ENCODE results near the gene LRG1. TPM values are rescaled to one million over a fixed set of nuclear protein-coding genes. Genes with fewer than 3 reads are reported as not detected.

The LRG1 gene
- total and polyA plus RNA-seq, 4 donors = 57.8 to 1,122 (median 661) TPM

- DNase-seq (ENCODE audit: low spot score) = no peak
- TF ChIP-seq HNF4G (IDR thresholded peaks at IDR 0.05) = no peak
- TF ChIP-seq RXRA (IDR thresholded peaks at IDR 0.05) = no peak
- no peak for TF ChIP-seq FOXA2 (IDR thresholded peaks at IDR 0.05)
- H3K4me3 ChIP-seq (ENCODE audit: low read depth in 1 of 3, low read length in 3 of 3) = no peak overlapping the region
- H3K27me3 ChIP-seq (ENCODE audit: control insufficient read depth in 4 of 4, insufficient read depth in 4 of 4, low read length in 3 of 4) = peaks cover 0 to 5% (median 2%) of the 10 kb centered on the region in 4 donors
- no peak overlapping the region for H3K27ac ChIP-seq (ENCODE audit: low read depth in 1 of 2, low read length in 2 of 2)
- no peaks in the 10 kb centered on the region for H3K36me3 ChIP-seq (ENCODE audit: control insufficient read depth in 4 of 4, insufficient read depth in 3 of 4, low read depth in 1 of 4, low read length in 3 of 4)
- WGBS = 72% methylated on average over 11 of the region's 11 CpGs
- no peaks in the 10 kb centered on the region for H3K9me3 ChIP-seq (ENCODE audit: control insufficient read depth in 4 of 4, low read length in 3 of 4)
- no peak overlapping the region for H3K9ac ChIP-seq (ENCODE audit: low read depth in 1 of 2, low read length in 2 of 2)
- peaks cover 0 to 4% (median 3%) of the 10 kb centered on the region in 4 donors for H3K4me1 ChIP-seq (ENCODE audit: control insufficient read depth in 4 of 4, insufficient read depth in 4 of 4, low read length in 3 of 4)
These were observed 38.9 kb upstream of the LRG1 start for GRCh38 chr19:4578552-4579248.

- 83% methylated on average over 5 of the region's 5 CpGs for WGBS
- Histone ChIP-seq H3K27me3 (ENCODE audit: control insufficient read depth in 4 of 4, insufficient read depth in 4 of 4, low read length in 3 of 4) (peaks cover 0 to 5% (median 2%) of the 10 kb centered on the region in 4 donors), H3K4me1 (ENCODE audit: control insufficient read depth in 4 of 4, insufficient read depth in 4 of 4, low read length in 3 of 4) (peaks cover 0 to 4% (median 3%) of the 10 kb centered on the region in 4 donors)
These were observed 37.4 kb upstream of the LRG1 start for GRCh38 chr19:4577020-4577782.

More at GRCh38 chr19:4577020-4577782, 37.4 kb upstream of the LRG1 start:
- DNase-seq (ENCODE audit: low spot score) = no peak
- no peak for TF ChIP-seq EGR1 (IDR thresholded peaks at IDR 0.05; ENCODE audit: low read depth in 2 of 2)
- TF ChIP-seq CTCF (IDR thresholded peaks at IDR 0.05; ENCODE audit: low read depth, low read length, missing input control) = no peak
- TF ChIP-seq RXRA (IDR thresholded peaks at IDR 0.05) = no peak
- no peak for TF ChIP-seq NR2F2 (IDR thresholded peaks at IDR 0.05)
- no peak for TF ChIP-seq SP1 (IDR thresholded peaks at IDR 0.05)
- TF ChIP-seq RAD21 (IDR thresholded peaks at IDR 0.05) = no peak
- TF ChIP-seq GABPA (IDR thresholded peaks at IDR 0.05 in 1 of 2, conservative IDR thresholded peaks at IDR 0.05 in 1 of 2) = no peak
- no peak for TF ChIP-seq REST (IDR thresholded peaks at IDR 0.05)
- TF ChIP-seq YY1 (IDR thresholded peaks at IDR 0.05) = no peak
- Histone ChIP-seq H3K36me3 (ENCODE audit: control insufficient read depth in 4 of 4, insufficient read depth in 3 of 4, low read depth in 1 of 4, low read length in 3 of 4) (no peaks in the 10 kb centered on the region), H3K9ac (ENCODE audit: low read depth in 1 of 2, low read length in 2 of 2) (no peak overlapping the region), H3K9me3 (ENCODE audit: control insufficient read depth in 4 of 4, low read length in 3 of 4) (no peaks in the 10 kb centered on the region), H3K27ac (ENCODE audit: low read depth in 1 of 2, low read length in 2 of 2) (no peak overlapping the region), H3K4me3 (ENCODE audit: low read depth in 1 of 3, low read length in 3 of 3) (no peak overlapping the region)
